KOPT-K1 (cell line): ENCODE data around the gene NAGS.
"Not testable (repeated sequence)": the region's sequence is repeated elsewhere in the genome, so short reads cannot be mapped to it uniquely, and the experiment has no call there.

Experiments used
- H3K27ac ChIP-seq: fragments of 200-600 bp; sonication (generic); 2 replicates; pipeline ENCODE4 v1.5.1; 2016; ENCODE audit warnings: antibody characterized with exemption, mild to moderate bottlenecking, low read depth, low read length; ENCODE audit not compliant: poor library complexity, severe bottlenecking
- H3K36me3 ChIP-seq: fragments of 200-600 bp; sonication (generic); 2 replicates; pipeline ENCODE4 v1.5.1; 2017; ENCODE audit warnings: antibody characterized with exemption, mild to moderate bottlenecking, low read length, moderate library complexity; ENCODE audit not compliant: insufficient read depth
- H3K9me3 ChIP-seq: fragments of 200-600 bp; sonication (generic); 2 replicates; pipeline ENCODE4 v1.5.1; 2017; ENCODE audit warnings: antibody characterized with exemption, low read length, mild to moderate bottlenecking; ENCODE audit not compliant: insufficient read depth, poor library complexity, severe bottlenecking

NAGS gene

DNA sequence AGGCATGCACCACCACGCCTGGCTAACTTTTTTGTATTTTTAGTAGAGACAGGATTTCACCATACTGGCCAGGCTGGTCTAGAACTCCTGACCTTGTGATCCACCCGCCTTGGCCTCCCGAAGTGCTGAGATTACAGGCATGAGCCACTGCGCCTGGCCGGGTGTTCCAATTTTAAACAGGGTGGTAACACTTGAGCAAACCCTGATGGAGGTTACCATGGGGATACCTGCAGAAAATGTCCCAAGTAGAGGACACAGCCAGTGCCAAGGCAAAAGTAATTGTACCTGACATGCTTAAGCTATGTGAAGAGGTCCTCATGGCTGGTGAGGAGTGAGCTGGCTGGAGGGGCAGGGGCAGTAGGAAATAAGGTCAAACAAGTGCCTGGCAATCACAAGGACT is 7.2 kb upstream of the NAGS start:
- H3K9me3 ChIP-seq, H3K27ac ChIP-seq, H3K36me3 ChIP-seq: not testable (repeated sequence)

- Histone ChIP-seq H3K36me3 (no peaks in the 10 kb centered on the region), H3K27ac (no peak overlapping the region), H3K9me3 (no peaks in the 10 kb centered on the region)
Observed at GRCh38 chr17:43998552-43998951, 5.9 kb upstream of the NAGS start.

DNA sequence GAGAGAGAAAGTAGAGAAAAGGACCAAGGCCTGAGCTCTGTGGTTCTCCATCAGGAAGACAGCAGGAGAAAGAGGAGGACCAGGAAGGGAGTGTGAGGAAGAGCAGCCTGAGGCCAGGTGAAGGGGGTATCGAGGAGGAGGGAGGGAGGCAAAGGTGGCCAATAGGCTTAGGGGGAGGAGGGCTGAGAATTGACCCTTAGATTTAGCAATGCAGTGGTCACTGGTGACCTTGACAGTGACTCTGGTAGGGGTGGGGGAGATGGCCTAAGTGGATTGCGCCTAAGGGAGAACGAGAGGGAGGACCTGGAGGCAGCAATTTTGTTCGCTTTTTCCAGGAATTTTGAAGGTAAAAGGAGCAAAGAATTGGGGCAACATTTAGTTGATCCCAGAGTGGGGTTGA is 5.4 kb upstream of the NAGS start:
- no peaks in the 10 kb centered on the region for H3K36me3 ChIP-seq
- H3K27ac ChIP-seq = no peak overlapping the region

DNA sequence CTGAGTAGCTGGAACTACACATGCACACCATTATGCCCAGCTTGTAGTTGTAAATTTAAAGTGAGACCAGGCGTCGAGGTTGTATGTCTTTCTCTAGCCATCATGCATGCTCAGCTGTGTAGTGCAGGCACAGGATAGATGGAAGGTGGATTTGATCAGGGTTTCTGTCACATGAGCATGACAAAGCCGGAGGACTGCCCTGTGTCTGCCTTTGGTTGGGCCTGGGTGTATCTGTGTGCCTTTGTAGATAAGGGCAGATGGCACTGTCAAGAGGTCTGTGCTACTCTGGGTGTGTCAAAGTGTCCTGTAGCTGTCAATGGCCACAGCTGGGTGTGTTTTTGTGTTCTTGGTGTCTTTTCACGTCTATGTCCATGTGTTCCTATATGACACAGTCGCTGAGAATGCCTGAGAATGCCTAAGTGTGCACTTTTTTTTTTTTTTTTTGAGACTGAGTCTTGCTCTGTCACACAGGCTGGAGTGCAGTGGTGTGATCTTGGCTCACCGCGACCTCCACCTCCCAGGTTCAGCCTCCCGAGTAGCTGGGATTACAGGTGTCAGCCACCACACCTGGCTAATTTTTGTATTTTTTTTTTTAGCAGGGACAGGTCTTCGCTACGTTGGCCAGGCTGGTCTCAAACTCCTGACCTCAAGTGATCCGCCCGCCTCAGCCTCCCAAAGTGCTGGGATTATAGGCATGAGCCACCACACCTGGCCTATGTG is 4.1 kb upstream of the NAGS start:
- Histone ChIP-seq H3K36me3 (no peaks in the 10 kb centered on the region), H3K27ac (no peak overlapping the region), H3K9me3 (no peaks in the 10 kb centered on the region)

More for the DNA sequence above, 5.4 kb upstream of the NAGS start:
- no peaks in the 10 kb centered on the region for H3K9me3 ChIP-seq

- H3K27ac ChIP-seq = no peak overlapping the region
Observed at GRCh38 chr17:44000871-44001460, 3.5 kb upstream of the NAGS start.

DNA sequence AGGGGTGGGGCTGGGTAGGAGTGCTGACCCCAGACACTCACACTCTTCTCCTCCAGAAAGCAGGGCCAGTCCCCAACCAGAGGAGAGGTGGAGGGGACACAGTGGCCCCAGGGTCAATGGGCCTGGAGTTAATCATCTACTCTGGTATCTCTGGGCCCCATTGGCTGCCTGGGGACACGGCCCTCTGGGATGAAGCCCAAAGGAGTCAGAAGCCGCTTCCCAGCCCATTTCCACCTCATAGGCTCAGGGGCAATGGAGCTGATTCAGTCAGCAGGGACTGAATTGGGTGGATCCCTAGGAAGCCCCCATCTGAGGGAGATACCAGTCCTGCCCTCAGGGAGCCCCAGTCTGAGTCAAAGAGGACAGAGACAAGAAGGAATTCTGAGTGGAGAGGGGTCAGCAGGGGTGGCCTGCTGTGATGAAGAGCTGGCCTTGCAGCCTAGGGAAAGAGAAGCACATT is 2.9 kb upstream of the NAGS start:
- H3K9me3 ChIP-seq = no peaks in the 10 kb centered on the region
- H3K27ac ChIP-seq = no peak overlapping the region
- H3K36me3 ChIP-seq = no peaks in the 10 kb centered on the region

More at GRCh38 chr17:44000871-44001460, 3.5 kb upstream of the NAGS start:
- Histone ChIP-seq H3K9me3 (no peaks in the 10 kb centered on the region), H3K36me3 (no peaks in the 10 kb centered on the region)

DNA sequence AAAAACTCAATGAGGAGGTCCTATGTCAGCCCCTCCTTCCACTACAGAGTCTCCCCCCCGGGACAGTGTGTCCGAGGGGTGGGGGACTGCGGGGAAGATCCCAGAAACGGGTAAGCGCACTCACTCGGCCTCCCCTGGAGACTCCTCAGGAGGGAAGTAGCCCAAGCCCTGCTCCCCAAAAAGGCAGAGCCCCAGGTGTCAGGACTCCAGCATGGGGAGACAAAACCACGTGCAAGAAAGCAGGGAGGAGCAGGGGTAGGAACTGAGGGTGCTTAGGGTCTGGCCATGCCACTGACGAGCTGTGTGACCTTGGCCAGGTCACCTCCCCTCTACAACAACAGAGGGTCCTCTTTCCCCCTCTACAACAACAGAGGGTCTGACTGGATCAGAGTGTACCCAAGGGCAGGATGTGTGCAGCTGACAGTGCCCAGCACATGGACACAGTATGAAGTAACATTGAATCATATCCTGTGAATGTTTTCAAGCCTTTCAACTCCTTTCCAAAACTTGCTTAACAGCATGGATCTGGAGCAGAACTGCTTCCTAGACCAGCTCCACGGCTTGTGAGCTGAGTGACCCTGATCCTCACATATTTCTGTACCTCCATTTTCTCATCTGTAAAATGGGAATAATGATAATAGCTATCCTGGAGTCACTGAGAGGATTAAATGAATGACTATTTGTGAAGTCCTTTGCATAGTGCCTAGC is 2.1 kb upstream of the NAGS start:
- Histone ChIP-seq H3K27ac (no peak overlapping the region), H3K36me3 (no peaks in the 10 kb centered on the region), H3K9me3 (no peaks in the 10 kb centered on the region)

DNA sequence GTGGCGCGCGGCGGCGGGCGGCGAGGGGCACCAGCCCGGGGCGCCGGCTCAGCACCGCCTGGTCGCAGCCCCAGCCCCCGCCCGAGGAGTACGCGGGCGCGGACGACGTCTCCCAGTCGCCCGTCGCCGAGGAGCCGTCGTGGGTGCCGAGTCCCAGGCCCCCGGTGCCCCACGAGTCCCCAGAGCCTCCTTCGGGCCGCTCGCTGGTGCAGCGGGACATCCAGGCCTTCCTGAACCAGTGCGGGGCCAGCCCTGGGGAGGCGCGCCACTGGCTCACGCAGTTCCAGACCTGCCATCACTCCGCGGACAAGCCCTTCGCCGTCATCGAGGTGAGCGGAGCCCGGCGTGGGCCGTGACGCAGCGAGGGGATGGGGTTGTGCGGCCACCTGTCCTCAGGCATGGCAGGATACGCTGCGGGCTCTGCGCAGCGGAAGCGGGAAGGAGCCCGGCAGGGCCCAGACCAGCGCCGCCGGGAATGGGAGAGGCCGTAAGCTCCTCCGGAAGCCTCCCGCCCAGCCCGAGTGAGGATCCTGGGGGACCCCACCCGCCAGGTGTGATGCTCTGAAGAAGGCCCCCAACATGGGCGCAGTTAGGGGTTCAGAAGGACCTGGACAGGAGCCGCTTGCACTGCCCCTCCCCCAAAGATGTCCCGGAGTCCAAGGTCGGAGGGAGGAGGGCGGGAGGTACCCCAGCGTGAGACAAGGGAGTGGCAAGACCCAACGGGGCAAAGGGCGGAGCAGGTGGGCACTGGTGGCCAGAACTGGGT is 522 bp downstream of the NAGS start:
- Histone ChIP-seq H3K36me3 (peaks cover 6% of the 10 kb centered on the region; the same call in 1 of the 2 replicates), H3K9me3 (no peaks in the 10 kb centered on the region), H3K27ac (no peak overlapping the region)

DNA sequence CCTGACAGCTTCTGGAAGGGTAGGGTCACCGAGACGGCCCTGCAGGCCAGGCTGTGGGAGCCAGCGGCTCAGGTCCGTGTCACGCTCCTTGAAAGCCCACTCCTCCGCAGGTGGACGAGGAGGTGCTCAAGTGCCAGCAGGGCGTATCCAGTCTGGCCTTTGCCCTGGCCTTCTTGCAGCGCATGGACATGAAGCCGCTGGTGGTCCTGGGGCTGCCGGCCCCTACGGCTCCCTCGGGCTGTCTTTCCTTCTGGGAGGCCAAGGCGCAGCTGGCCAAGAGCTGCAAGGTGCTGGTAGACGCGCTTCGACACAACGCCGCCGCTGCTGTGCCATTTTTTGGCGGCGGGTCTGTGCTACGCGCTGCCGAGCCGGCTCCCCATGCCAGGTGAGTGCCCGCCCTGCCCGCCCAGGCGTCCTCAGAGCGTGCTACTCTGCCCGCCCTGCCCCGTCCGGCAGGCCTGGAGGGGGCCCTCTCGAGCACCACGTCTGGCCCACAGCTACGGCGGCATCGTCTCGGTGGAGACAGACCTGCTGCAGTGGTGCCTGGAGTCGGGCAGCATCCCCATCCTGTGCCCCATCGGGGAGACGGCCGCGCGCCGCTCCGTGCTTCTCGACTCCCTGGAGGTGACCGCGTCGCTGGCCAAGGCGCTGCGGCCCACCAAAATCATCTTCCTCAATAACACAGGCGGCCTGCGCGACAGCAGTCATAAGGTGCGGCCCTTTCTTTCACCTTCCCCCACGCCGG is 1.3 kb downstream of the NAGS start:
- no peaks in the 10 kb centered on the region for H3K9me3 ChIP-seq
- H3K36me3 ChIP-seq = peaks cover 6% of the 10 kb centered on the region; the same call in 1 of the 2 replicates
- H3K27ac ChIP-seq = no peak overlapping the region

GRCh38 chr17:44006272-44006597 is 1.8 kb downstream of the NAGS start:
- peaks cover 6% of the 10 kb centered on the region; the same call in 1 of the 2 replicates for H3K36me3 ChIP-seq
- H3K27ac ChIP-seq = no peak overlapping the region

GRCh38 chr17:44006598-44007345 is 2.4 kb downstream of the NAGS start:
- Histone ChIP-seq H3K9me3 (no peaks in the 10 kb centered on the region), H3K36me3 (peaks cover 8% of the 10 kb centered on the region; the same call in 1 of the 2 replicates), H3K27ac (no peak overlapping the region)

More at GRCh38 chr17:44006272-44006597, 1.8 kb downstream of the NAGS start:
- no peaks in the 10 kb centered on the region for H3K9me3 ChIP-seq

- no peaks in the 10 kb centered on the region for H3K9me3 ChIP-seq
- peaks cover 13% of the 10 kb centered on the region; the same call in 1 of the 2 replicates for H3K36me3 ChIP-seq
- no peak overlapping the region for H3K27ac ChIP-seq
Observed at GRCh38 chr17:44007346-44008204, 3.2 kb downstream of the NAGS start.

DNA sequence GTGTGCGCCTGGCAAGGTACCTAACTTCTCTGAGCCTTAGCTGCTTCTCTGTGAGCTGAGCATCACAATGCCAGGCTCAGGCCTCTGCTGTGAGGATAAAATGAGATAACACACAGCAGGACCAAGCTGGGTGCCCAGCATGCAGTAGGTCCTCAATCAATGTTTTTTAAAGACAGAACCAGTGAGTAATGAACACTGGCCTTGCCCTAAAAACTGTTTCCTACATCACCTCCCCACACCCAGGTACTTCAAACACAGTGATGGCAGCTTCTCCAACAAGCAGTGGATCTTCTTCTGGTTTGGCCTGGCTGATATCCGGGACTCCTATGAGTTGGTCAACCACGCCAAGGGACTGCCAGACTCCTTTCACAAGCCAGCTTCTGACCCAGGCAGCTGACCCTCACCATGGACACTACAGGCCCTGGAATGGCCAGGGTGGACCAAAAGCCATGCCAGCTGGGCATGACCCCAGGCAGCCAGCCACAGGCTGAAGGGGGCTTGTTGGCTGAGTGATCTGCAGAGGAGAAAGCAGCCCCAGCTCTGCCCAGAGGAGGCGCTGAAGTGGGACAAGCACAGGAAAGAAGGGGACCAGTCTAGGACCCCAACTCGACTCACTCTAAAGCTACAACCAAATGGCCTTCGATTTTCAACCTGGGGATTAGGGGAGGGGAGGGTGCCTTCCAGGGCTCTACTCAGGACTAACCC is 3.9 kb downstream of the NAGS start:
- Histone ChIP-seq H3K36me3 (peaks cover 13% of the 10 kb centered on the region; the same call in 1 of the 2 replicates), H3K27ac (no peak overlapping the region), H3K9me3 (no peaks in the 10 kb centered on the region)
